ENCODE measurements around the gene ACTN4.

Gene ACTN4

GRCh38 chr19:38650172-38650775 lies 2.8 kb downstream of the ACTN4 start:
- peak overlapping the region; percentile 87 for H3K4me3 ChIP-seq (ENCODE audit: low read depth, low read length)
- DNase-seq (ENCODE audit: low read depth): no peak
- TF ChIP-seq MYC (IDR thresholded peaks at IDR 0.05; ENCODE audit: low read depth, low read length) (no peak), CTCF (IDR thresholded peaks at IDR 0.05; ENCODE audit: low read depth, low read length) (no peak), POLR2A (IDR thresholded peaks at IDR 0.05; ENCODE audit: extremely low read depth, insufficient read length) (no peak), MAX (IDR thresholded peaks at IDR 0.05; ENCODE audit: low read depth, low read length) (no peak)

GRCh38 chr19:38650911-38651584 lies 3.6 kb downstream of the ACTN4 start:
- peak; percentile 81 for DNase-seq (ENCODE audit: low read depth)
- peak overlapping the region; percentile 48 for H3K4me3 ChIP-seq (ENCODE audit: low read depth, low read length)
- TF ChIP-seq CTCF (IDR thresholded peaks at IDR 0.05; ENCODE audit: low read depth, low read length) (no peak), MYC (IDR thresholded peaks at IDR 0.05; ENCODE audit: low read depth, low read length) (no peak), MAX (IDR thresholded peaks at IDR 0.05; ENCODE audit: low read depth, low read length) (no peak), POLR2A (IDR thresholded peaks at IDR 0.05; ENCODE audit: extremely low read depth, insufficient read length) (no peak)

- no peak for DNase-seq (ENCODE audit: low read depth)
- peak overlapping the region; percentile 21 for H3K4me3 ChIP-seq (ENCODE audit: low read depth, low read length)
- no peak for TF ChIP-seq CTCF (IDR thresholded peaks at IDR 0.05; ENCODE audit: low read depth, low read length)
- TF ChIP-seq MAX (IDR thresholded peaks at IDR 0.05; ENCODE audit: low read depth, low read length): no peak
- TF ChIP-seq POLR2A (IDR thresholded peaks at IDR 0.05; ENCODE audit: extremely low read depth, insufficient read length): no peak
- no peak for TF ChIP-seq MYC (IDR thresholded peaks at IDR 0.05; ENCODE audit: low read depth, low read length)
These were observed 5.7 kb downstream of the ACTN4 start for GRCh38 chr19:38653028-38653571.

GRCh38 chr19:38654628-38655055 lies 7.2 kb downstream of the ACTN4 start:
- no peak overlapping the region for H3K4me3 ChIP-seq (ENCODE audit: low read depth, low read length)
- TF ChIP-seq POLR2A (IDR thresholded peaks at IDR 0.05; ENCODE audit: extremely low read depth, insufficient read length): no peak
- TF ChIP-seq MAX (IDR thresholded peaks at IDR 0.05; ENCODE audit: low read depth, low read length): no peak
- TF ChIP-seq CTCF (IDR thresholded peaks at IDR 0.05; ENCODE audit: low read depth, low read length): no peak
- TF ChIP-seq MYC (IDR thresholded peaks at IDR 0.05; ENCODE audit: low read depth, low read length): no peak
- no peak for DNase-seq (ENCODE audit: low read depth)

- TF ChIP-seq POLR2A (IDR thresholded peaks at IDR 0.05; ENCODE audit: extremely low read depth, insufficient read length): no peak
- no peak for TF ChIP-seq CTCF (IDR thresholded peaks at IDR 0.05; ENCODE audit: low read depth, low read length)
- no peak for TF ChIP-seq MAX (IDR thresholded peaks at IDR 0.05; ENCODE audit: low read depth, low read length)
- no peak for TF ChIP-seq MYC (IDR thresholded peaks at IDR 0.05; ENCODE audit: low read depth, low read length)
- no peak for DNase-seq (ENCODE audit: low read depth)
- H3K4me3 ChIP-seq (ENCODE audit: low read depth, low read length): no peak overlapping the region
These were observed 7.8 kb downstream of the ACTN4 start for GRCh38 chr19:38655148-38655824.

All from NB4 (cell line).